Hematopoietic multipotent progenitor cell treated with erythropoietin and hydrocortisone succinate and interleukin-3 and kit ligand, for 15 days (in vitro differentiated cells): ENCODE results near the gene CFAP77.

ENCODE experiments used
- DNase-seq: peaks from one replicate; pipeline ENCODE4 v3.0.0-alpha.2; 2015; ENCODE audit warnings: low spot score

Gene CFAP77

GRCh38 chr9:132489536-132489935, 79.5 kb downstream of the CFAP77 start:
- no peak for DNase-seq

DNA sequence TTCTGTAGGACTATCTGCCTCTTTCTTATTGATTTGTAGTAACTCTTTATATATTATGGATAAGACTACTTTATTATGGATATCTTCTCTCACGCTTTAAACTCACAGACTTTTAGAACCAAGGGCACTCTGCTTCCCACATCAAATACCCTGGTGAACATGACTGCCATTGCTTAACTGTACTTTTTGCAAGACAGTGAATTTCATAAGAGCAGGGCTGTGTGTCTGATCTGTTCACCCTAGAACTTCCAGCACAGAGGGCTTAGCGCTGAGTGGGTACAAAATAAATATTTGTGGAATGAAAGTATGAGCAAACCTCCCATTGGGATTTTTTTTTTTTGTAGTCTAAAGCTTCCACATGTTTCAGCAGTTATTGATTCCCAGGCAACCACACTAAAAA, 84.8 kb downstream of the CFAP77 start:
- DNase-seq = no peak

DNA sequence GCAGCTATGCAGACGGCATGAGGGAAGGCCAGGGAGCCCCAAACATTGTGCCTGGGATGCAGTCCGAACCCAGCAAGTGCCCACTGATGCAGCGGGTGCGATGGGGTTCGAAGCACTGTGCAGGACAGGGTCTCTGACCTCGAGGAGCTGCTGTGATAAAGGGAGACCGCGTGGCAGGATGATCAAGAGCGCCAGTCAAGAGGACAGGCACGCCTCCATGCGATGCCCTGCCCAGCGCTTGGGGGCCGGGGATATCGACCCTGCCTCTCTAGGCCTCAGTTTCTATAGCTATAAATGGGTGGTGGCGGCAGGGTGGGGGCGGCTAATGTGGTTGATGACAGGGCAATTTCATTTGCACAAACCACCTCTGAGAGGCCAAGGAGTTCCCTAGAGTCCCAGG, 87.7 kb downstream of the CFAP77 start:
- DNase-seq = no peak

DNA sequence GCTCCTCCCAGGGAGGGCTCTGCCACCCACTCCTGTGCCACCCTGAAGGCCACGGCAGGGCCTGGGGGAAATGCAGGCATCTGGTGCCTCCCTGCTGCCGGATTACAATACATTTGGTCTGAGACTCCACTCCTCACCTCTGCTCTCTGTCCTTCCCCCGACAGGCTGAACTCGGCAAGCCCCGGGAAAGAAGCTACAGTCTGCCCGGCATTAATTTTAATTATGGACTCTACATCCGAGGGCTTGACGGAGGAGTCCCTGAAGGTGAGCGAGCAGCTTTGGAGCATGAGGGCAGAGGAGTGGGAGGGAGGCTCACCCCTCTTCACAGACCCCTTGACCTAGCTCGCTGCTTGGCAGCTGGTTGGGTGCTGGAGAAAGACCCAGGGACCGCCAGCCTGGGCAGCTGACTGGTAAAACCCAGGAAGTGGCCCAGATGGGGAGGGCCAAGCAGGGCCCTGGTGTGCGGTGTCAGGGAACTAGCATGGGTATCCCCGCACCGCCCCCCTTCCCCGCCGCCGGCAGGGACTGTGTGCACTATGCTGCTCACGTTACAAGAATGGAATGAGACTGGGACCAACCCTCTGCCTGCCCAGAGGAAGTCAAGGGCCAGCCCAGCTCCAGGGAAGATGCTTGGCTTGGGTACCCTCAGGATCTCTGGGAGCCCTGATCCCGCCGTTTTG, 88.7 kb downstream of the CFAP77 start:
- no peak for DNase-seq

DNA sequence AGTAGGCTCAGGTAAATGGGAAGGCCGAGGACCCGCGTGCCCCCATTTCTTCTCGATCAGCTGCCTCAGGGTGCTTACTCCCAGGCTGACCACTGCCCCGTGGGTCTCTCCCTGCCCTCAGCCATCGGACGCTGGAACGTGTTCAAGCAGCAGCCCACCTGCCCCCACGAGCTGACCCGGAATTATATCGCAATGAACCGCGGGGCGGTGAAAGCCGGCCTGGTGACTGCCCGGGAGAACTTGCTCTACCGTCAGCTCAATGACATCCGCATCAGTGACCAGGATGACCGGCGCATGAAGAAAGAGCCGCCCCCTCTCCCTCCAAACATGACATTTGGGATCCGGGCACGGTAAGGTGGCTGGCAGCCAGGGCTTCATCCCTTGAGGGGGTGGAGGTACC, 89.2 kb downstream of the CFAP77 start:
- no peak for DNase-seq

DNA sequence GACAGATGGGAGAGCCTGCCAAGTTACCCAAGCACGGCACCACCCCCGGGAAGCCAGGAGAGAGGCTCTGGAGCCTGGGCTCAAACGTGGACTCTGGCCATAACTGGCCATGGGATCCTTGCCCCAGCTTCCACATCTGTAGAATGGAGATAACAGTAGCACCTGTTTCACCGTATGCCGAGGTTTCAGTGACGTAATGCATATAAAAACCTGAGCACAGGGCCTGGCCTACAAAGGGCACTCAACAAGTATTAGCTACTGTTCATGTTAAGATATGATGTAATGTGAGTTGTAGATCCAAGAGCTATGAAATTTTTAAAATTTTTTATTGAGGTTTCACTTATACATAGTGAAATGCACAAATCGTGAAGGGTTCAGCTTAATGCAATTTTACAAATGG, 90.2 kb downstream of the CFAP77 start:
- DNase-seq = no peak

- no peak for DNase-seq
Measured at GRCh38 chr9:132502480-132502879, 92.5 kb downstream of the CFAP77 start.

DNA sequence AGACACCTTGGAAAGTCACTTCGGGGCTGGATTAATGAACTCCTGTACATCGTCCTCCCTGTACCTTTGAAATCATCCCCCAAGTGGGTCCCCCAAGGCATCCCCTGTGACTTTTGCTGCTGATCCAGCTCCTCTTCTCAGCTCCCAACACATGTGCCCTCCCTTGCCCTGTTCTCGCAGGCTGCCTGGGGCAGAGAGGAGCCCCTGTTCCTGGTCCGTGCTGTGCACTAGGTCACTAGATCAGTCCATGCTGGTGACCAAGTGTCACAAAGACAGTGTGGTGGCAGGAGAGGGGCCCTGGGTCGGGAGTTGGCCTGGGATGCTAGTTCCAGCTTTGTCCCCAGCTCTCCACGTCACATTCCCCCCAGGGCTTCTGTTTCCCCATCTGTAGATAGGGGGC, 93.1 kb downstream of the CFAP77 start:
- no peak for DNase-seq

- DNase-seq = no peak
Measured at GRCh38 chr9:132504488-132504887, 94.5 kb downstream of the CFAP77 start.

DNA sequence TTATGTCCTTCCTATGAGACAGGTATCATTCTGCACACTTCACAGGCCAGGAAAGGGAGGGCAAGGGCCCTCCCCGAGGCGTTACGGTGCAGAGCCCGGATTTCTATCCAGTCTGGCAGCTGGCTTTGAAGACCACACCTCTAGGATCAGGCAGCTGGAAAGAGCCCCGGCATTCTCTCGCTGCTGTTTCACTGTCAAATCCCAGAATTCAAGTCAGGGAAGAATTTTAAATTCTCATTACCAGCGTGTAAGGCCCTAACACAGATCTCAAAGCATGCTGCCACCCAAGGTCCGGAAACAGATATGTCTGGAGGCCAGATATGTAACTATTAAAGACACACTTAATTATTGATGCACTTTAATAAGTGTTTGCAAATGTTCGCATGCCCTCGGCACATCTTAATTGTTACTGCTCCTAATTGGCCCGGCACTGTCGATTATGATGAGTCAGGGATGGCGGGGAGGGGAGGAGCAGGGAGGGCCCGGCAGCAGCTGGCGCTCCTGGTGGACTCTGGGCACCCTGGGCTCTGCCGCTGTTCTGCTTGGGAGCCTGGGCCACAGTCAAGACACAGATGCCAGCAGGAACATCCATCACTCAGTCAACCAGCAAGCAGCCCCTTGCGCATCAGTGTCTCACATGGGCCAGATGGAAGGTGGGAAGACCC, 96.1 kb downstream of the CFAP77 start:
- no peak for DNase-seq

DNA sequence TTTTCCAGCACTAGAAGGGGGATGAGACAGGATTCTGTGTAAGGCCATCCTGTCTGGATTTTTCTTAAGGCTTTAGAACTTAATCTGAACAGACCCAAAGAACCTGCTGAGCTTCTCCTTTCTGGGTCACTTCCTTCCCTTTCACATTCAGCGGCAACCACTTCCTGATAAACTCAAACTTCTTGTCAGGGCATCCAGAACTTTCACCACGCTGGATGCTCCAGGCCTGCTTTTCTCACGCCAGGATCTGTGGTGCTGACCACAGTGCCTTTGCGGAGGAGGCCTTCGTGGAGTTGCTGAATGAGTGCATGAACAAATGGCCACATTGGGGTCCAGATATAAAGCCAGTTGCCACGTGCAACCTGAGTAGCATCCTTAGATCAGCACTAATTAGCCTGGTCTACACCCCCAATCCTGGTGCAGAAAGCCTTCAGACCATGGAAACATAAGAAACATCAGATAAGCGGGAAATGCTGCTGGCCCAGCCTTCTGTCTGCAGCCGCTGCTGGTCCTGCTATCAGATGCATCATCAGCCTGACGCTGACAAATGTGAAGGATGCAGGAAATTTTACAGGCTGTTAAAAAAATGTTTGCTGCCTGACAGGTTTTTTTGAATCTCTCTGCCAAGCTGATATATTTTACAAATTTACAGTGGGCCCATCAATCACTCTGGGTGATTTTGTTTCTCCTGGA, 97.1 kb downstream of the CFAP77 start:
- DNase-seq = no peak

- peak; percentile 66 for DNase-seq
Measured at GRCh38 chr9:132507670-132508469, 97.9 kb downstream of the CFAP77 start.

- DNase-seq = no peak
Measured at GRCh38 chr9:132509928-132510874, 100.2 kb downstream of the CFAP77 start.

DNA sequence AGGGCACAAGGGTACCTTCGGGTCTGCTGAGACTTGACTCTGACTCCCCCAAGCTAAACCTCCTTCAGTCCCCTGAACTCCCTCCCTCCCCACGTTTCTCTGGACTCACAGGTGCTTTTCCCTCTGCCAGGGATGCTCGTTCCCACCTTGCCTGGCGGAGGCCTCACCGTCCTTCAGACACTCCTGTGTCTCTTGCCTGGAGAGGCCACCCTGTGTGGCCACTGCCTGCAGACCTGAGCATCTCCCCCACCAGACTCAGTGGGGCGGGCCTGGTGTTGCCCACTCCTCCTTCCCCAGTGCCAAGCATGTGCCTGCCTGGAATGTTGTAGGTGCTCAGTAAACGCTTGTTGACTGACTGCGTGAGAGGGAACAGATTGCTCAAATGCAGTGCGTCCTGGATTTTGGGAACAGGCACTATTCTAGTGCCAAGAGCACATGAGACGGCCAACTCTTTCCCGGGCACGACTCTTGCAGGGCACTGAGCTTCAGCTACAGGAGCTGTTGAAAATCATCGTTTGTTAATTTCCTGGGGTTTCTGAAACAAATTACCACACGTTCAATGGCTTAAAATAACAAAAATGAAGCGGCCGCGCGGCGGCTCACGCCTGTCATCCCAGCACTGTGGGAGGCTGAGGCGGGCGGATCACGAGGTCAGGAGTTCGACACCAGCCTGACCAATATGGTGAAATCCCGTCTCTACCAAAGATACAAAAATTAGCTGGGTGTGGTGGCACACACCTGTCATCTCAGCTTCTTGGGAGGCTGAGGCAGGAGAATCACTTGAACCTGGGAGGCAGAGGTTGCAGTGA, 101.4 kb downstream of the CFAP77 start:
- DNase-seq = no peak

- no peak for DNase-seq
Measured at GRCh38 chr9:132513416-132513815, 103.4 kb downstream of the CFAP77 start.

DNA sequence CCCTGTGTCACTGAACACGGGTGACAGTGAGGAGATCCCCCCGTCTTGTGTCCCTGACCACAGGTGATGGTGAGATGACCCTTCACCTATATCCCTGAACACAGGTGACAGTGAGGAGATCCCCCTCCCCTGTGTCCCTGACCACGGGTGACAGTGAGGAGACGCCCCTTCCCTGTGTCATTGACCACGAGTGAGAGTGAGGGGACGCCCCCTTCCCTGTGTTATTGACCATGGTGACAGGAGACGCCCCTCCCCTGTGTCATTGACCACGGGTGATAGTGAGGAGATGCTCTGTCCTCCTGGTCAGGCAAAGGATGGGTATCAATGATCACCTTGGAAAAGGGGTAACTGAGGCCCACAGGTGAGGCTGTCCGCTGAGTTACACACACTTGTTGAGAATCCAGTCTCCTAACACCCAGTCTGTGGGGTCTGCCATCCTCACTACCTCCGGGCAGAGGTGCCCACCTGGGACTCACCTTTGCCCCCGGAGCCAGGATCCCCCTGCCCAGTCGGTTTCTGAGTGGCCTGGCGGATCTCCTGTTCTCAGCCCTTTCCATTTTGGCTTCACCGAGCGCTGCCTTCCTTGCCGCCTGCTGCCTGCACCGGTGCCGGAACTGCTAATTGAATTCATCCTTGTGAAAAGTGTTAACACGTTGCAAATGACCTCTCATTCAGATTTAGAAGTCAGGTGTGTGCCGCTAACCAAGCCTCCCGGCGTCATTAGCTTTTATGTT, 104.2 kb downstream of the CFAP77 start:
- no peak for DNase-seq

GRCh38 chr9:132514821-132515220, 104.8 kb downstream of the CFAP77 start:
- no peak for DNase-seq

- DNase-seq = no peak
Measured at GRCh38 chr9:132516301-132516700, 106.3 kb downstream of the CFAP77 start.

DNA sequence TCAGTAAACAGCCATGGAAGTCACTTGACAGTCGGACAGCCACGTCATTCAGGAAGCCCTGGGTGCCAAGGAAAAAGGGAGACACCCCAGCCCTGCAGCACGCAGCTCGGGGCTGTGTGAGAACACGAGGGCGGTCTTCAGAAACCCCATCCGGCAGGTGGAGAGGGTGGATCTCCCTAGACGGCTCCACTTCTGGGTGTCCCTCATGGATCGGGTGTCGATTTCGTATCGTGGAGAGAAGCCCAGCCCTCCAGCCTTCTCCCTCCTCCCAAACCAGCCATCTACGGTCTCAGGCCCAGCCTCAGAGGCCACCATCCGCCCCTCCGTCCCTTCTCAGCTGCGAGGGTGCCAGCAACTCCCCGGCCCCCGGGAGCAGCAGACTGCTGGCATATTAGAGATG, 106.9 kb downstream of the CFAP77 start:
- DNase-seq = no peak
